H1 (cell line): ENCODE data around the gene PPM1F. TPM values are rescaled to one million over a fixed set of nuclear protein-coding genes. Genes with fewer than 3 reads are reported as not detected.

Source experiments
- BACH1 ChIP-seq: IDR thresholded peaks from 2 replicates; pipeline ENCODE4 v1.6.1; 2012; ENCODE audit warnings: low read length, improper control_type of control experiment
- SP4 ChIP-seq: IDR thresholded peaks from 2 replicates; pipeline ENCODE4 v1.6.1; 2012; ENCODE audit warnings: low read length, inconsistent platforms
- SUZ12 ChIP-seq: fragments of 200-600 bp; sonication (generic); IDR thresholded peaks from 2 replicates; pipeline ENCODE4 v1.6.1; 2012; ENCODE audit warnings: mild to moderate bottlenecking, inconsistent platforms, low read length, moderate library complexity, mixed read lengths
- polyA plus RNA-seq, 7 experiments: library from polyadenylated mRNA; depleted of rRNA in 3 of 7; stranded (reverse) in 5 of 7; unstranded in 2 of 7; fragments of >200 nt in 5 of 7; fragments of 200-250 nt in 2 of 7; gene quantifications; 1 replicate in 5 of 7; 2 replicates in 1 of 7; 4 replicates in 1 of 7; pipeline versions ENCODE4 v1.2.1 to v1.2.3, GENCODE V29; 2011 to 2013; ENCODE audit warnings: missing spikeins in 2 of 7, mixed read lengths in 2 of 7
- total RNA-seq: library from RNA; stranded (reverse); fragmentation: NEBNext Ultra II Directional; extraction: Animal tissue kit (Norgen Biotek cat#: 25700); gene quantifications from 2 replicates; pipeline ENCODE4 v1.2.1, GENCODE V29; 2021
- TF ChIP-seq, protein P1 (sequence below), 3 experiments: IDR thresholded peaks; 1 replicate in 2 of 3; 2 replicates in 1 of 3; pipeline versions ENCODE4 v1.5.1 to v1.6.1; 2011; ENCODE audit warnings: low read length in 3 of 3, mild to moderate bottlenecking in 3 of 3, inconsistent platforms in 2 of 3, low read depth in 1 of 3, moderate library complexity in 1 of 3; ENCODE audit not compliant: insufficient read depth in 1 of 3; ENCODE audit errors: control extremely low read depth in 1 of 3

PPM1F gene
- total and polyA plus RNA-seq, 2 of the 8 experiments (the other 6 are each of a cell fraction or from before 2014, with no cell fraction given): 12.4 to 22.8 TPM

DNA sequence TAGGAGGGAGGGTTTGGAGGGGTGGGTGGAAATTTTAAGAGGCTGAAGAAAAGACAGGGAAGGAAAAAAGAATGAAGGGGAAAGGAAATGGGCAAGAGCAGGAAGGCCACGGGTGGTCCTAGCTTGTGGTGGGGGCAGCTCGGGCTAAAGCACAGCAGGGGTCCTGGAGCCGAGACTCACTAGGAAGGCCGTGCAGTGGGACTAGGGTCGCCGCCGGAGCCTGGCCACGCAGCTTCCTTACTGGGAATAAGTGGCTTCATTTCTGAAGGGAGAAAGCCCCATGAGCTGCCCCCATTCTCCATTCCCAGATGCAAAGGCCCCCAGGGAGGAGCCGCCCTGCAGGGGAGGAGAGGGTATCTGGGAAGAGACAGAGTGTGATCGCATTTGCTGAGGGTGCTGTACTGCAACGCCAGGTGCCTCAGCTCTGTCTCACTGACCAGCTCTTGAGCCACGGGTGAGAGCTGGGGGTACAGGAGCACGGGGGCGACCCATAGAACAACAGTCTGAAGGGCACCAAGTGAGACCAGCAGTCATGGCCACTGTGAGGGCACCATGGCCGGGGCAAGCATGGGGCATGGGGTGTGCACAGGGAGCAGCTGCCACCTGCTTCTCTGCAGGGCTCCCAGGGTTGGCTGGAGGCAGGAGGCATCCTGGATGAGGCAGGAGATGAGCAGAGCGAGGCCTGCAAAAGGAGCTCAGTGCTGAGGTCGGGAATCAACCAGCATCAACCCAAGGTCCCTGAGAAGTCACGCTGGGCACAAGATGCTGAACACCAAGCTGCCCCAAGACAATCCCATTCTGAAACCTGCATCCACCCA lies 18.4 kb upstream of the PPM1F start (continued):
- TF ChIP-seq, protein P1, sequence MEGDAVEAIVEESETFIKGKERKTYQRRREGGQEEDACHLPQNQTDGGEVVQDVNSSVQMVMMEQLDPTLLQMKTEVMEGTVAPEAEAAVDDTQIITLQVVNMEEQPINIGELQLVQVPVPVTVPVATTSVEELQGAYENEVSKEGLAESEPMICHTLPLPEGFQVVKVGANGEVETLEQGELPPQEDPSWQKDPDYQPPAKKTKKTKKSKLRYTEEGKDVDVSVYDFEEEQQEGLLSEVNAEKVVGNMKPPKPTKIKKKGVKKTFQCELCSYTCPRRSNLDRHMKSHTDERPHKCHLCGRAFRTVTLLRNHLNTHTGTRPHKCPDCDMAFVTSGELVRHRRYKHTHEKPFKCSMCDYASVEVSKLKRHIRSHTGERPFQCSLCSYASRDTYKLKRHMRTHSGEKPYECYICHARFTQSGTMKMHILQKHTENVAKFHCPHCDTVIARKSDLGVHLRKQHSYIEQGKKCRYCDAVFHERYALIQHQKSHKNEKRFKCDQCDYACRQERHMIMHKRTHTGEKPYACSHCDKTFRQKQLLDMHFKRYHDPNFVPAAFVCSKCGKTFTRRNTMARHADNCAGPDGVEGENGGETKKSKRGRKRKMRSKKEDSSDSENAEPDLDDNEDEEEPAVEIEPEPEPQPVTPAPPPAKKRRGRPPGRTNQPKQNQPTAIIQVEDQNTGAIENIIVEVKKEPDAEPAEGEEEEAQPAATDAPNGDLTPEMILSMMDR (IDR thresholded peaks at IDR 0.05; ENCODE audit: control extremely low read depth in 1 of 3, insufficient read depth in 1 of 3, low read depth in 1 of 3, low read length in 3 of 3): no peak
- TF ChIP-seq BACH1: no peak
- TF ChIP-seq SUZ12: no peak
- TF ChIP-seq SP4: no peak
